Measurements from ENCODE around the gene ZSWIM5.
"Not testable (repeated sequence)": the region's sequence is repeated elsewhere in the genome, so short reads cannot be mapped to it uniquely, and the experiment has no call there.

ZSWIM5 gene

GRCh38 chr1:45136984-45137383 lies 69.4 kb downstream of the ZSWIM5 start:
- DNase-seq: no peak

GRCh38 chr1:45135316-45135715 lies 71.1 kb downstream of the ZSWIM5 start:
- no peak for DNase-seq

DNA sequence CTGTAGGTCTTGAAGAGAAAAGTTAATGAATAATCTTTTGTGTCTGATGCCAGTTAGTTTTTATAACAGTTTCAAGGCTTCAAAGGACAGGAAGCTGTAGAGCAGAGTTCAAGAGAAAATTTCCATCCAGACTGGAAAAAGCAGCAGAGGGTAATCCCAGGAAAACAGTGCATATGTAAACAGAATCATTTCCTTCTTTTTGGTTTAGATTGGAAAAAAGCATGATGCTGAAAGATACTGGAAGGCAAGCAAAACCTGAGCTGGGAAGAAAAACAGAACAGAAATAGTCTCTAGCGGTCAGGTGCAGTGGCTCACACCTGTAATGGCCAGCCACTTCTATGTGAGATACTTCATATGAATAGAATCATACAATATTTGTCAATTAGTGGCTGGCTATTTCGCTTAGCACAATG lies 71.9 kb downstream of the ZSWIM5 start:
- DNase-seq: no peak

DNA sequence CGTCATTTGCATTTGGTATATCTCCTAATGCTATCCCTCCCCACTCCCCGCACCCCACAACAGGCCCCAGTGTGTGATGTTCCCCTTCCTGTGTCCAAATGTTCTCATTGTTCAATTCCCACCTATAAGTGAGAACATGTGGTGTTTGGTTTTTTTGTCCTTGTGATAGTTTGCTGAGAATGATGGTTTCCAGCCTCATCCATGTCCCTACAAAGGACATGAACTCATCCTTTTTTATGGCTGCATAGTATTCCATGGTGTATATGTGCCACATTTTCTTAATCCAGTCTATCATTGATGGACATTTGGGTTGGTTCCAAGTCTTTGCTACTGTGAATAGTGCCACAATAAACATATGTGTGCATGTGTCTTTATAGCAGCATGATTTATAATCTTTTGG lies 73.7 kb downstream of the ZSWIM5 start:
- not testable (repeated sequence) for DNase-seq

DNA sequence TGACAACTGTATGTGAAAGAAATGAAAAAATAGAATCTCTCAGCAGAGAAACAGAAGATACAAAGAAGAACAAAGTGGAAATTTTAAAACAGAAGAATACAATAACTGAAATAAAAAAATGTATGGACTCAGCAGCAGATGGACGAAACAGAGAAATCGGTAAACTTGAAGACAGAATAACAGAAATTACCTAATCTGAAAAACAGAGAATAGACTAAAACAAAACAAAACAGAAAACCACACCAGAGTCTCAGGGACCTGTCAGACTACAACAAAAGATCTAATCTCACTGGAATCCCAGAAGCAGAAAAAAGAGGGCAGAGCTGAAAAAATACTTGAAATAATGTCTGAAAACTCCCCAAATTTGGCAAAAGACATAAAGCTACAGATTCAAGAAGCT lies 83.0 kb downstream of the ZSWIM5 start:
- no peak for DNase-seq

GRCh38 chr1:45122724-45123123 lies 83.7 kb downstream of the ZSWIM5 start:
- no peak for DNase-seq

- no peak for DNase-seq
These were observed 88.6 kb downstream of the ZSWIM5 start for GRCh38 chr1:45117766-45118165.

DNA sequence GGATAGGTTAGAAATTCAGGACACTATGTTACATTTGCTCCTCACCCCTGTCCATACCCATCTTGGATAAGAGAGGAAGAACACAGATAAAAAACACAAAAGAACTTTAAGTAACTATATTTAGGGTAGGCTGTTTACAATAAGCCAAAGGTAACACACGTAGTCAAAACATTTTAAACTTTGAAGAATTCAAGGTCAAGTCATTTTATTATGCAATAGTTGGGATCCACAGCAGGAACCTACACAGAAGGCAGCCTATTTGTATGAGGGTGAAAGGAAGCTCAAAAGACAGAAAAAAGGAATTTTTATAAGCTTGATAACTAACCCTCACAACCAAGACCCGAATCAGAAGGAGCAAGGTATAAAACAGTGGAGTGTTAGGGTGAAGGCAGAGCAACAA lies 89.6 kb downstream of the ZSWIM5 start:
- DNase-seq: no peak

DNA sequence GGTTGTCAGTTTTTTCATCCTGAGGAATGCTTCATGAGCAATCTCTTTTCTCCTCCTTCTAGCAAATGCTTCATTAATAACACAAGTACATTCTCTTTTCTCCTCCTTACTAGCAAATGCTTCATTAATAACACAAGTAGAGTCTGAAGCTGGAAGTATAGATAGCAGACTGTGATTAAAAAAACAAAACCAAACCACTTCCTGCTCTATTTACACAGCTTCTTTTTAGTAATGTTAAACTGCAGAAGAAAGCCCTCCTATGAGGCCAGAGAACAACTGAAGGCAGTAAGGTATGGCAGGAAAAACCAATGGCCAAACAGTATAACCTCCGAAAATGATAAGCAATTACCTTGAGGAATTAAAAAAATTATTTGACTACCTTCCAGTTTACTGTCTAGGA lies 90.1 kb downstream of the ZSWIM5 start:
- DNase-seq: no peak

- not testable (repeated sequence) for DNase-seq
These were observed 91.2 kb downstream of the ZSWIM5 start for GRCh38 chr1:45115198-45115597.

DNA sequence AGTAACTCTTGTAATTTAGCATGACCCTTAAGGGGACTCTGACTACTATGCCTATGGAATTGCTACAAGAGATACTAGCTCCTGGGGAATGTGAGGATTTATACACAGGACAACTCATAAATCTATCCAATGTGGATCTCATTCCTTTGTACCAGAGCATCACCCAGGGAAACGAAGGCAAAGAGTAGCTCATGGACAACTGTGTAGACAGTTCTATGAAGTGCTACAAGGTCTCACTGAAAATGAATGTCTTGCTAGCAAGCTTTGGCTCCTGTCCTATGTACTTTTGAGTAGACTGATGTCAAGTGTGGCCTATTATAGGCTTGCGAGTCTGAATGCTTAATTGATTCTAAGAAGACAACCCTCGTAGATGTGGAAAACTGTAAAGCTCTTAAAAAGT lies 93.7 kb downstream of the ZSWIM5 start:
- DNase-seq: no peak

GRCh38 chr1:45111239-45111638 lies 95.2 kb downstream of the ZSWIM5 start:
- DNase-seq: no peak

- no peak for DNase-seq
These were observed 98.6 kb downstream of the ZSWIM5 start for GRCh38 chr1:45107782-45108181.

DNA sequence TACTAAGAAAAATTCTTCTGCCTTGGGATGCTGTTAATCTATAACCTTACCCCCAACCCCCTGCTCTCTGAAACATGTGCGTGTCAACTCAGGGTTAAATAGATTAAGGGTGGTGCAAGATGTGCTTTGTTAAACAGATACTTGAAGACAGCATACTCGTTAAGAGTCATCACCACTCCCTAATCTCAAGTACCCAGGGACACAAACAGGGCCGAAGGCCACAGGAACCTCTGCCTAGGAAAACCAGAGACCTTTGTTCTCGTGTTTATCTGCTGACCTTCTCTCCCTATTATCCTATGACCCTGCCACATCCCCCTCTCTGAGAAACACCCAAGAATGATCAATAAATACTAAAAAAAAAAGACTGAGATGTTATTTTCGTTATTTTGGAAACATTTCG lies 99.5 kb downstream of the ZSWIM5 start:
- not testable (repeated sequence) for DNase-seq

- DNase-seq: not testable (repeated sequence)
These were observed 100.3 kb downstream of the ZSWIM5 start for GRCh38 chr1:45106156-45106545.

GRCh38 chr1:45105486-45106155 lies 100.8 kb downstream of the ZSWIM5 start:
- DNase-seq: not testable (repeated sequence)

DNA sequence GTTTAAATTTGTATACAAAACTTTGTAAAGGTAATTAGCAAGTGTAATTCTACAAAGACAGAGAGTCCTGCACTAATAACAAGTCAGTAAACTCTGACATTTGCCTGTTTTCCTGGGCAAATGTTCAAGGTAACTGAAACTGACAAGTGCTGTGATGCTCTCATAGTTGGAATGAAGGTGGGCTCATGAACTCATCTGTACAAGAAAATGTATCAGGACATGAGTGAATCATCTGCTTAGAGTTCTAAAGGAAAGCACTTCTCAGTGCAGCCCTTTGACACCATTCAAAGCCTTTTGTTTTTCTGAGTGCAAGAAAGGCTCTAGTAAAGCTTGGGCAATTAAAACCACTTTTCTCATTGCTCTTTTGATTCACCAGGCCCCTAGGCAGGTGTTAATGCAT lies 102.9 kb downstream of the ZSWIM5 start:
- DNase-seq: no peak

DNA sequence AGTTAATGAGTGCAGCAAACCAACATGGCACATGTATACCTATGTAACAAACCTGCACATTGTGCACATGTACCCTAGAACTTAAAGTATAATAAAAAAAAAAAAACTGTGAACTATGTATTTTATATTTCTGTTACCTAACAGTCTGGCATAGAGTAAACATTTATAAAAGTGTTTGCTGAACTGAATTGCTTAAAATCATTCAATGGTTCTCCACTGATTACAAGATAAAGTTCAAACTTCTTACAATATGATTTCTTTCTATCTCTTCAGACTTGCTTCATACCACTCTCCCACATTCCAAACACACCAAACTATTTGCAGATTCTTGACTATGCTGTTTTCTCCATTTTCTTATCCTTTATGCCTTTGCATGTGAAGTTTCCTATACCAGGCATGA lies 104.5 kb downstream of the ZSWIM5 start:
- no peak for DNase-seq

GRCh38 chr1:45101528-45101927 lies 104.9 kb downstream of the ZSWIM5 start:
- not testable (repeated sequence) for DNase-seq

GRCh38 chr1:45097944-45098343 lies 108.5 kb downstream of the ZSWIM5 start:
- DNase-seq: no peak

DNA sequence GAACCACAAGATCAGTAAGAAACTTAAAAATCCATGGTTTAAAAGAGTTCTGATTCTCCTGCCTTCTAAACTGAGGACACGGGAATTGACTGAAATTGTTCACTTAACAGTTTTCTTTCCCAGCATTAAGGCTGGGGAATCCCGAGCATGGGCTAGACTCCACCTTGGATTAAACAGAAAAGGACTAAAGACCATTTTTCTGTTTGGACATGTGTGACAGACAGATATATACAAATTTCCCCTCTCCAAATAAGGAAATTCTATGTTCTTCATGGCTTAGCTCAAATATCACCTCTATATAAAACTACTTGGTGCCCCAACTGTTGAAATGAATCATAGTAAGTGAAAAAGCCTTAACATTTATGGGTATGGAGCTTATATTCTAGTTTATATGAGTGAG lies 109.3 kb downstream of the ZSWIM5 start:
- DNase-seq: no peak

- DNase-seq: no peak
These were observed 111.0 kb downstream of the ZSWIM5 start for GRCh38 chr1:45095450-45095849.

- not testable (repeated sequence) for DNase-seq
These were observed 112.0 kb downstream of the ZSWIM5 start for GRCh38 chr1:45094371-45094770.

- DNase-seq: no peak
These were observed 113.1 kb downstream of the ZSWIM5 start for GRCh38 chr1:45093334-45093733.

- DNase-seq: no peak
These were observed 116.7 kb downstream of the ZSWIM5 start for GRCh38 chr1:45089711-45090110.
